CD4-positive, alpha-beta T cell treated with Interleukin-10 for 1 hour (primary cell): ENCODE data around the gene DNAH3.
A peak's percentile ranks its signal among the peaks of the same experiment; 100 is the strongest.
"Not testable (repeated sequence)": the region's sequence is repeated elsewhere in the genome, so short reads cannot be mapped to it uniquely, and the experiment has no call there.

ENCODE experiments used
- DNase-seq: peaks from one replicate; pipeline ENCODE4 v3.0.0-alpha.2; 2020

The DNAH3 gene

GRCh38 chr16:20938426-20938825, 212.2 kb downstream of the DNAH3 start:
- no peak for DNase-seq

GRCh38 chr16:20937736-20938135, 212.9 kb downstream of the DNAH3 start:
- no peak for DNase-seq

- no peak for DNase-seq
Measured at GRCh38 chr16:20933589-20933988, 217.1 kb downstream of the DNAH3 start.

- DNase-seq: no peak
Measured at GRCh38 chr16:20931066-20931600, 219.5 kb downstream of the DNAH3 start.

GRCh38 chr16:20930365-20930690, 220.3 kb downstream of the DNAH3 start:
- DNase-seq: no peak

- DNase-seq: not testable (repeated sequence)
Measured at GRCh38 chr16:20929676-20930364, 220.8 kb downstream of the DNAH3 start.

GRCh38 chr16:20928774-20929411, 221.8 kb downstream of the DNAH3 start:
- no peak for DNase-seq

- no peak for DNase-seq
Measured at GRCh38 chr16:20925751-20926150, 224.9 kb downstream of the DNAH3 start.

GRCh38 chr16:20923876-20924275, 226.8 kb downstream of the DNAH3 start:
- DNase-seq: no peak

GRCh38 chr16:20920799-20921198, 229.8 kb downstream of the DNAH3 start:
- DNase-seq: no peak

- DNase-seq: no peak
Measured at GRCh38 chr16:20920091-20920490, 230.6 kb downstream of the DNAH3 start.

GRCh38 chr16:20918486-20919239, 232.0 kb downstream of the DNAH3 start:
- DNase-seq: no peak

- DNase-seq: no peak
Measured at GRCh38 chr16:20916942-20917341, 233.7 kb downstream of the DNAH3 start.

- no peak for DNase-seq
Measured at GRCh38 chr16:20916289-20916688, 234.4 kb downstream of the DNAH3 start.

GRCh38 chr16:20911361-20911760, 239.3 kb downstream of the DNAH3 start:
- no peak for DNase-seq

GRCh38 chr16:20910781-20911321, 239.8 kb downstream of the DNAH3 start:
- DNase-seq: no peak

GRCh38 chr16:20906341-20907255, 244.0 kb downstream of the DNAH3 start:
- DNase-seq: no peak

GRCh38 chr16:20905576-20905975, 245.1 kb downstream of the DNAH3 start:
- no peak for DNase-seq

GRCh38 chr16:20904507-20905081, 246.1 kb downstream of the DNAH3 start:
- DNase-seq: peak; percentile 67

- peak; percentile 12 for DNase-seq
Measured at GRCh38 chr16:20903899-20904506, 246.6 kb downstream of the DNAH3 start.

GRCh38 chr16:20903116-20903898, 247.3 kb downstream of the DNAH3 start:
- DNase-seq: no peak
